ENCODE data around the gene NGLY1. TPM values are rescaled to one million over a fixed set of nuclear protein-coding genes. Genes with fewer than 3 reads are reported as not detected.

Gene NGLY1
- total and polyA plus RNA-seq, 2 experiments from 2014 or later, result 28.9 to 30.4 TPM

GRCh38 chr3:25693238-25693637 lies 90.0 kb downstream of the NGLY1 start:
- Histone ChIP-seq H3F3A (ENCODE audit: insufficient read depth) (no peaks in the 10 kb centered on the region), H3K9ac (no peak overlapping the region), H3K4me2 (ENCODE audit: unreplicated experiment) (no peak overlapping the region), H3K36me3 (ENCODE audit: low read depth) (no peaks in the 10 kb centered on the region), H3K9me2 (ENCODE audit: insufficient read depth) (no peaks in the 10 kb centered on the region), H3K79me2 (ENCODE audit: insufficient read depth) (no peaks in the 10 kb centered on the region), H2AFZ (no peak overlapping the region), H3K9me3 (ENCODE audit: low read depth) (no peaks in the 10 kb centered on the region), H4K20me1 (ENCODE audit: insufficient read depth) (no peaks in the 10 kb centered on the region), H3K27ac (no peak overlapping the region), H3K4me1 (ENCODE audit: insufficient read depth) (no peaks in the 10 kb centered on the region), H3K4me3 (no peak overlapping the region), H3K27me3 (replicated peaks; ENCODE audit: insufficient read depth) (no peaks in the 10 kb centered on the region; the same call in 1 of the 2 replicates)
- no peak for DNase-seq
- in situ Hi-C loops (cut with MboI), result no loop called here
- 53 to 58% methylated on average over 3 of the region's 3 CpGs for WGBS, 2 experiments (ENCODE audit: low coverage in 1 of 2, low lambda C conversion rate in 2 of 2, missing lambda C conversion rate in 2 of 2)
- TF ChIP-seq EZH2 (IDR thresholded peaks at IDR 0.05; ENCODE audit: insufficient read depth, poor library complexity, severe bottlenecking) (no peak), EZH2phosphoT487 (IDR thresholded peaks at IDR 0.05; ENCODE audit: insufficient read depth, low read depth) (no peak)

GRCh38 chr3:25692341-25692740 lies 90.9 kb downstream of the NGLY1 start:
- Histone ChIP-seq H2AFZ (no peak overlapping the region), H3K36me3 (ENCODE audit: low read depth) (no peaks in the 10 kb centered on the region), H3K9ac (no peak overlapping the region), H3K27ac (no peak overlapping the region), H3K27me3 (replicated peaks; ENCODE audit: insufficient read depth) (no peaks in the 10 kb centered on the region; the same call in 1 of the 2 replicates), H3K4me3 (no peak overlapping the region), H4K20me1 (ENCODE audit: insufficient read depth) (no peaks in the 10 kb centered on the region), H3K9me2 (ENCODE audit: insufficient read depth) (no peaks in the 10 kb centered on the region), H3K9me3 (ENCODE audit: low read depth) (no peaks in the 10 kb centered on the region), H3K4me1 (ENCODE audit: insufficient read depth) (no peaks in the 10 kb centered on the region), H3K4me2 (ENCODE audit: unreplicated experiment) (no peak overlapping the region), H3F3A (ENCODE audit: insufficient read depth) (no peaks in the 10 kb centered on the region), H3K79me2 (ENCODE audit: insufficient read depth) (no peaks in the 10 kb centered on the region)
- 4 to 16% methylated on average over 1 of the region's 1 CpG for WGBS, 2 experiments (ENCODE audit: low coverage in 1 of 2, low lambda C conversion rate in 2 of 2, missing lambda C conversion rate in 2 of 2)
- TF ChIP-seq EZH2 (IDR thresholded peaks at IDR 0.05; ENCODE audit: insufficient read depth, poor library complexity, severe bottlenecking), result no peak
- TF ChIP-seq EZH2phosphoT487 (IDR thresholded peaks at IDR 0.05; ENCODE audit: insufficient read depth, low read depth), result no peak
- in situ Hi-C loops (cut with MboI), result no loop called here
- no peak for DNase-seq

GRCh38 chr3:25690768-25691533 lies 92.3 kb downstream of the NGLY1 start:
- no peak for DNase-seq
- WGBS, 2 experiments (ENCODE audit: low coverage in 1 of 2, low lambda C conversion rate in 2 of 2, missing lambda C conversion rate in 2 of 2), result 31 to 35% methylated on average over 2 of the region's 2 CpGs
- Histone ChIP-seq H3K27me3 (replicated peaks; ENCODE audit: insufficient read depth) (no peaks in the 10 kb centered on the region), H3K9ac (no peak overlapping the region), H3F3A (ENCODE audit: insufficient read depth) (no peaks in the 10 kb centered on the region), H3K79me2 (ENCODE audit: insufficient read depth) (no peaks in the 10 kb centered on the region), H3K4me3 (no peak overlapping the region), H2AFZ (no peak overlapping the region), H3K9me3 (ENCODE audit: low read depth) (no peaks in the 10 kb centered on the region), H3K4me2 (ENCODE audit: unreplicated experiment) (no peak overlapping the region), H3K9me2 (ENCODE audit: insufficient read depth) (no peaks in the 10 kb centered on the region), H3K27ac (no peak overlapping the region), H3K4me1 (ENCODE audit: insufficient read depth) (no peaks in the 10 kb centered on the region), H3K36me3 (ENCODE audit: low read depth) (no peaks in the 10 kb centered on the region), H4K20me1 (ENCODE audit: insufficient read depth) (no peaks in the 10 kb centered on the region)
- in situ Hi-C loops (cut with MboI), result no loop called here
- TF ChIP-seq EZH2 (IDR thresholded peaks at IDR 0.05; ENCODE audit: insufficient read depth, poor library complexity, severe bottlenecking) (no peak), EZH2phosphoT487 (IDR thresholded peaks at IDR 0.05; ENCODE audit: insufficient read depth, low read depth) (no peak)

- DNase-seq, result no peak
- in situ Hi-C loops (cut with MboI), result no loop called here
- Histone ChIP-seq H3K36me3 (ENCODE audit: low read depth) (no peaks in the 10 kb centered on the region), H3K9ac (no peak overlapping the region), H3K9me2 (ENCODE audit: insufficient read depth) (no peaks in the 10 kb centered on the region), H3K27ac (no peak overlapping the region), H3K4me2 (ENCODE audit: unreplicated experiment) (no peak overlapping the region), H3K79me2 (ENCODE audit: insufficient read depth) (no peaks in the 10 kb centered on the region), H3K27me3 (replicated peaks; ENCODE audit: insufficient read depth) (no peaks in the 10 kb centered on the region), H3K4me1 (ENCODE audit: insufficient read depth) (no peaks in the 10 kb centered on the region), H2AFZ (no peak overlapping the region), H3F3A (ENCODE audit: insufficient read depth) (no peaks in the 10 kb centered on the region), H3K4me3 (no peak overlapping the region), H4K20me1 (ENCODE audit: insufficient read depth) (no peaks in the 10 kb centered on the region), H3K9me3 (ENCODE audit: low read depth) (no peaks in the 10 kb centered on the region)
- TF ChIP-seq EZH2 (IDR thresholded peaks at IDR 0.05; ENCODE audit: insufficient read depth, poor library complexity, severe bottlenecking), result no peak
- TF ChIP-seq EZH2phosphoT487 (IDR thresholded peaks at IDR 0.05; ENCODE audit: insufficient read depth, low read depth), result no peak
- WGBS, 2 experiments (ENCODE audit: low coverage in 1 of 2, low lambda C conversion rate in 2 of 2, missing lambda C conversion rate in 2 of 2), result 39 to 49% methylated on average over 3 of the region's 3 CpGs
These were observed 94.0 kb downstream of the NGLY1 start for GRCh38 chr3:25689226-25689625.
